Mesodermal cell (in vitro differentiated cells): ENCODE data around the gene GOSR1.
"Not testable (repeated sequence)": the region's sequence is repeated elsewhere in the genome, so short reads cannot be mapped to it uniquely, and the experiment has no call there.

Source experiments
- H3K27ac ChIP-seq: 2 replicates; pipeline ENCODE4 v1.7.0; 2013; ENCODE audit warnings: mild to moderate bottlenecking, low read depth, low read length, moderate library complexity; ENCODE audit not compliant: severe bottlenecking
- H3K36me3 ChIP-seq: 2 replicates; pipeline ENCODE4 v1.7.1; 2013; ENCODE audit warnings: mild to moderate bottlenecking, low read length, moderate library complexity; ENCODE audit not compliant: control insufficient read depth, insufficient read depth
- H3K4me1 ChIP-seq: one replicate; pipeline ENCODE4 v1.7.1; 2013; ENCODE audit warnings: mild to moderate bottlenecking, low read length; ENCODE audit not compliant: insufficient read depth, control insufficient read depth, poor library complexity, severe bottlenecking
- H3K4me3 ChIP-seq: 2 replicates; pipeline ENCODE4 v1.7.0; 2013; ENCODE audit warnings: low read length, control low read depth, mild to moderate bottlenecking; ENCODE audit not compliant: insufficient read depth, poor library complexity, severe bottlenecking; ENCODE audit errors: extremely low read depth
- H3K9me3 ChIP-seq: 2 replicates; pipeline ENCODE4 v1.7.1; 2013; ENCODE audit warnings: mild to moderate bottlenecking, low read length, moderate library complexity; ENCODE audit not compliant: control insufficient read depth
- WGBS, 2 experiments: methylation state at CpG; one replicate each; pipeline ENCODE4 v1.1.5; 2013; ENCODE audit warnings: missing lambda C conversion rate in 2 of 2; ENCODE audit not compliant: insufficient coverage in 2 of 2; 5-methylcytosine and 5-hydroxymethylcytosine counted together

GOSR1 gene

DNA sequence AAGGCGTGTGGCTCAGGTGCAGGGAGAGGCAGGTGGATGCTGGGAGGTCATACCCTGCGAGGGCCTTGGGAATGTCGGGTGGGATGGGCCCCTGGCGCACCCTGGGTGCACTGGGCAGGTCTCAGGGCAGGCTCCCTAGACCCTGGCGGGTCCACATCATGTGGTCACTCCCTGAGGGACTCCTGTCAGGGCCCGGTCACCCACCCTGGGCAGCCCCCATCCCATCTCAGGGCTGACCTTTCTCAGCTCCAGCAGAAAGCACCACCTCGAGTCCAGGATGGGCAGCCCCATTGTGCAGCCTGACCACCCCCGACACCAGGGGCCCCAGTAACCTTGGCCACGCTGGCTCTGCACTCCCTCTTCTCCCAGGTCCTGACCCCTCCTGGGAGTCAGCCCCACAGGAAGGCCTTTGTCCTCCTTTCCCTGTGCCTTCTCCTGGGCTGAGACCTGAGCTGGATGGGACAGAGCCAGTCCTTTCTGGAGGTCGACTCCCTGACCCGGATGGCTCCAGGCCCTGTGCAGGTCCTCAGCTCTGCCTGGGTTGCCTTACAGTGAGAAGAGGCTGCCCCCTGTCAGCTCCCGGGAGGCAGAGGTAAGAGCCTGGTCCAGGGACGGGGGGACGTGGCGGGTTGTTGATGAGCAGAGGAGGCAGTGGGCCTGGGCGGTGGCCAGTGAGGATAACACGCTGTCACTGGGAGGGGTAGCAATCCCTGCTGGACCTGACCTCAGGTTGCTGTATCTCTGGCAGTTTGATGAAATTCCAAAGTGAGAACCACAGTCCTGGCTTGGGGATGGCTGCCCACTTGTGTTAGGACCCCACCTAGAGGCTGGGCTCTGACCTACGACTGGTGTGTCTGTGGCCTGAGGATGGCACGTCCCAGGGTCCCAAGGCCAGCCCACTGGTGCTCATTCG is 77.9 kb downstream of the GOSR1 start:
- Histone ChIP-seq H3K4me3 (no peak overlapping the region), H3K27ac (no peak overlapping the region), H3K9me3 (no peaks in the 10 kb centered on the region), H3K36me3 (no peaks in the 10 kb centered on the region), H3K4me1 (peaks cover 12% of the 10 kb centered on the region)
- 78 to 84% methylated on average over 17 to 18 of the region's 20 CpGs for WGBS, 2 experiments

DNA sequence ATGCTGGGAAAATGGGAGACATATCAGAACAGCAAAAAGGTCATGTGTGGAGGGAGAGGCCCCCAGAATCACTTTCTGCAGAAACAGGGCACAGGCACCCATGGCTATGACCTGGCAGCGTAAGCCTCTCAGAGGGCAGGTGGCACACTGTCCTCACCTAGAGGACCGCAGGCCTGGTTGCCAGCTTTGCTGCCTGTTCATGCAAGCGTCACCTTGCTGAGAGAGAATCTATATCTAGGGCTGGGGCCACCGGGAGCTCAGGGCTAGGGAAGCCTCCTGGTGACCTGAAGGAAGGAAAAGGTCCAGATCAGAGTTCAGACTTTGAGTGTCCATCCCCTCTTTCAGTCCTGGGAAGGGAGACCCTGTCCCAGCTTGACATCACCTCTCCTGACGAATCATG is 78.7 kb downstream of the GOSR1 start:
- Histone ChIP-seq H3K36me3 (no peaks in the 10 kb centered on the region), H3K27ac (no peak overlapping the region), H3K4me1 (peaks cover 3% of the 10 kb centered on the region), H3K4me3 (no peak overlapping the region), H3K9me3 (no peaks in the 10 kb centered on the region)
- WGBS, 2 experiments: 88 to 94% methylated on average over 5 of the region's 5 CpGs

DNA sequence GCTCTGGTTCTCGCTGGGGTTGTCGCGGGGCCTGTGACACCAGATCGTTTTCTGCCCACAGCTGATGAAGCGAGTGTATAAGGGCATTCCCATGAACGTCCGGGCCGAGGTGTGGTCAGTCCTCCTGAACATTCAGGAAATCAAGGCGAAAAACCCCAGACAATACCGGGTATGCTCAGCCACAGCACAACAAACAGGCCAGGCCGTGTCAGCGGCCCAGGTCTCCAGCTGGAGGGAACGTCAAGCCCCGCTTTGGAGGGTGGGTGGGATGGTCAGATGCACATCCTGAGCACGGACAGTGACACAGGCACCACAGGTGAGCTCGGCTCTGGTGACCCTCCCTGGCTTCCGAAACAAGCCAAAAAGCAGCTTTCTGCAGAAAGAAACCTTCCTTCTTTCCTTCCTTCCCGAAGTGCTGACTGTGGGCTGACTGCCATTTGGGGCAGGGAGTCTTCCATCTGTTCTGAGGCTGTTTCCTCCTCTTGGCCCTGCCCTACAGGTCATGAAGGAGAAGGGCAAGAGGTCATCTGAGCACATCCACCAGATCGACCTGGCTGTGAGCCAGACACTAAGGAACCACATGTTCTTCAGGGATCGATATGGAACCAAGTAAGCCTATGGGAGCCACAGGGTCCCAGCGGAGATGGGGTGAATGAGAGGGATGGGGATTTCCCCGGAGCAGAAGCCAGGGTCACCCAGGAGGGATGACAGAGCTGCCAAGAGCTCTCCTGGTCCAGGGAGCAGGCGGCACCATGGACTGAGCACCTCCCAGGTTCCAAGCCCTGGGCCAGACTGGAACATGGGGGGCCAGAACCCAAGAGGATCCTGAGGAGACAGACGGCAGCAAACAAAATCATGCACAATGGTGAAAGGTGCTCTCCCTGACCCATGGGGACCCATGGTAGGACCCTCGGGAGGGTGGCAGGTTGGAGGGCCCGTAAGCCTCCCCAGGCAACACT is 79.4 kb downstream of the GOSR1 start:
- Histone ChIP-seq H3K4me3 (no peak overlapping the region), H3K36me3 (no peaks in the 10 kb centered on the region), H3K4me1 (no peaks in the 10 kb centered on the region), H3K27ac (no peak overlapping the region), H3K9me3 (no peaks in the 10 kb centered on the region)
- 91 to 92% methylated on average over 22 to 24 of the region's 26 CpGs for WGBS, 2 experiments

GRCh38 chr17:30557916-30558685 is 80.9 kb downstream of the GOSR1 start:
- H3K27ac ChIP-seq: no peak overlapping the region
- H3K36me3 ChIP-seq: no peaks in the 10 kb centered on the region
- H3K4me1 ChIP-seq: peaks cover 4% of the 10 kb centered on the region
- H3K4me3 ChIP-seq: no peak overlapping the region
- 84 to 91% methylated on average over 4 to 5 of the region's 8 CpGs for WGBS, 2 experiments
- H3K9me3 ChIP-seq: no peaks in the 10 kb centered on the region

- no peak overlapping the region for H3K27ac ChIP-seq
- H3K4me1 ChIP-seq: peaks cover 6% of the 10 kb centered on the region
- WGBS, 2 experiments: 91 to 92% methylated on average over 16 to 17 of the region's 22 CpGs
- H3K4me3 ChIP-seq: no peak overlapping the region
- no peaks in the 10 kb centered on the region for H3K36me3 ChIP-seq
- H3K9me3 ChIP-seq: no peaks in the 10 kb centered on the region
These were observed 81.7 kb downstream of the GOSR1 start for GRCh38 chr17:30558686-30559545.

GRCh38 chr17:30559656-30560055 is 82.4 kb downstream of the GOSR1 start:
- WGBS, 2 experiments: 92 to 100% methylated on average over 1 to 6 of the region's 7 CpGs
- no peak overlapping the region for H3K27ac ChIP-seq
- peaks cover 14% of the 10 kb centered on the region for H3K4me1 ChIP-seq
- no peak overlapping the region for H3K4me3 ChIP-seq
- no peaks in the 10 kb centered on the region for H3K9me3 ChIP-seq
- H3K36me3 ChIP-seq: no peaks in the 10 kb centered on the region

GRCh38 chr17:30560117-30561026 is 83.2 kb downstream of the GOSR1 start:
- WGBS, 2 experiments: 87 to 95% methylated on average over 3 to 5 of the region's 8 CpGs
- H3K9me3 ChIP-seq, H3K36me3 ChIP-seq, H3K4me3 ChIP-seq, H3K27ac ChIP-seq: not testable (repeated sequence)
- H3K4me1 ChIP-seq: peaks cover 21% of the 10 kb centered on the region

GRCh38 chr17:30561766-30562165 is 84.6 kb downstream of the GOSR1 start:
- no CpG with 5 or more reads among the region's 1 CpG for WGBS, 2 experiments
- not testable (repeated sequence) for H3K36me3 ChIP-seq, H3K9me3 ChIP-seq, H3K27ac ChIP-seq, H3K4me3 ChIP-seq
- peaks cover 29% of the 10 kb centered on the region for H3K4me1 ChIP-seq
